Tibial artery (tissue), 4 donors: ENCODE results near the gene LYPD3.

Experiments
- DNase-seq, 2 donors: peaks; one replicate each; pipeline ENCODE4 v3.0.0-alpha.2; 2019
- H3K27ac ChIP-seq, 2 donors: fragments of 200-600 bp; sonication (generic) in 1 of 2; 1 replicate in 1 of 2; 2 replicates in 1 of 2; pipeline ENCODE4 v1.5.1; 2018 to 2019; ENCODE audit warnings: mild to moderate bottlenecking in 1 of 2
- H3K27me3 ChIP-seq, 2 donors: fragments of 200-600 bp; sonication (generic) in 1 of 2; one replicate each; pipeline versions ENCODE4 v1.5.1 to v1.6.0; 2016 to 2019
- H3K36me3 ChIP-seq, 3 donors: fragments of 200-600 bp; sonication (generic) in 2 of 3; one replicate each; pipeline ENCODE4 v1.5.1; 2016 to 2019; ENCODE audit warnings: mild to moderate bottlenecking in 2 of 3
- H3K4me1 ChIP-seq, 4 donors: fragments of 200-600 bp; sonication (generic) in 2 of 4; 1 replicate in 3 of 4; 2 replicates in 1 of 4; pipeline ENCODE4 v1.5.1; 2016 to 2019
- H3K4me3 ChIP-seq, 2 donors: fragments of 200-600 bp; sonication (generic) in 1 of 2; 1 replicate in 1 of 2; 2 replicates in 1 of 2; pipeline ENCODE4 v1.5.1; 2018 to 2019; ENCODE audit warnings: mild to moderate bottlenecking in 2 of 2
- H3K9me3 ChIP-seq, 3 donors: fragments of 200-600 bp; sonication (generic) in 1 of 3; one replicate each; pipeline ENCODE4 v1.5.1; 2016 to 2019
- intact Hi-C: fragments of 100-400 bp; cut with DNase I; formaldehyde crosslinking; loops from one replicate; pipeline ENCODE4 v1.15.0; 2023; ENCODE audit warnings: low total_unique reads
- TF ChIP-seq, protein P1 (sequence below), 2 experiments: fragments of 200-600 bp in 1 of 2; fragments of 450-650 bp in 1 of 2; IDR thresholded peaks; one replicate each; pipeline ENCODE4 v1.5.1; 2017 to 2019; ENCODE audit warnings: antibody characterized with exemption in 2 of 2, mild to moderate bottlenecking in 1 of 2, moderate library complexity in 1 of 2

LYPD3 gene

DNA sequence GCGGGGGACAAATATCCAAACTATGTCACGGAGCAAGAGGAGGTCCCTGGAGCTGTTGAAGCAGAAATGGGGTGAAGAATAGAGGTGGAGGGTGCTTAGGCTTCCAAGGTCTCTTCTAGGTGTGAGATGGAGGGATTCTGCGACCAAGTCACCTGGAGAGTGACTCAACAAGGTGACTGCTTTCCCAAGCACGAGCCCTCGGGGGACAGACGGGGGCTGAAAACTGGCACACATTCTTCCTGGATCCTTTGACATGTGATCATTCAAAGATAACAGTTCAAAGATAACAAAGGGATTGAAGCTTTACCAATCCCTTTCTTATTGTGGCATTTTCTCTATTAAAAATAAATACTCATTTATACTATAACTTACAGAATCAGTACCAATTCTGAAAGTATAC, 53.0 kb downstream of the LYPD3 start:
- no peak for DNase-seq
- TF ChIP-seq, protein P1, sequence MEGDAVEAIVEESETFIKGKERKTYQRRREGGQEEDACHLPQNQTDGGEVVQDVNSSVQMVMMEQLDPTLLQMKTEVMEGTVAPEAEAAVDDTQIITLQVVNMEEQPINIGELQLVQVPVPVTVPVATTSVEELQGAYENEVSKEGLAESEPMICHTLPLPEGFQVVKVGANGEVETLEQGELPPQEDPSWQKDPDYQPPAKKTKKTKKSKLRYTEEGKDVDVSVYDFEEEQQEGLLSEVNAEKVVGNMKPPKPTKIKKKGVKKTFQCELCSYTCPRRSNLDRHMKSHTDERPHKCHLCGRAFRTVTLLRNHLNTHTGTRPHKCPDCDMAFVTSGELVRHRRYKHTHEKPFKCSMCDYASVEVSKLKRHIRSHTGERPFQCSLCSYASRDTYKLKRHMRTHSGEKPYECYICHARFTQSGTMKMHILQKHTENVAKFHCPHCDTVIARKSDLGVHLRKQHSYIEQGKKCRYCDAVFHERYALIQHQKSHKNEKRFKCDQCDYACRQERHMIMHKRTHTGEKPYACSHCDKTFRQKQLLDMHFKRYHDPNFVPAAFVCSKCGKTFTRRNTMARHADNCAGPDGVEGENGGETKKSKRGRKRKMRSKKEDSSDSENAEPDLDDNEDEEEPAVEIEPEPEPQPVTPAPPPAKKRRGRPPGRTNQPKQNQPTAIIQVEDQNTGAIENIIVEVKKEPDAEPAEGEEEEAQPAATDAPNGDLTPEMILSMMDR (IDR thresholded peaks at IDR 0.05), result no peak
- Histone ChIP-seq H3K27ac (no peak overlapping the region), H3K4me3 (no peak overlapping the region), H3K27me3 (no peaks in the 10 kb centered on the region), H3K36me3 (no peaks in the 10 kb centered on the region), H3K4me1 (no peaks in the 10 kb centered on the region), H3K9me3 (no peaks in the 10 kb centered on the region)
- intact Hi-C loops, result no loop called here
